Keratinocyte (primary cell): Measurements from ENCODE around the gene CIBAR2. TPM values are rescaled to one million over a fixed set of nuclear protein-coding genes. Genes with fewer than 3 reads are reported as not detected.

Source experiments
- DNase-seq: peaks from one replicate; pipeline ENCODE4 v3.0.0-alpha.2; 2011; ENCODE audit warnings: low read depth, missing footprints, low spot score
- FAIRE-seq: peaks from 2 replicates; lab custom pipeline; 2011; peaks lifted over from hg19 to GRCh38; lab: Jason Lieb, UNC
- H2AFZ ChIP-seq: 2 replicates; pipeline ENCODE4 v1.6.0; 2012; ENCODE audit warnings: low read length, control low read depth, inconsistent platforms; ENCODE audit not compliant: control insufficient read depth
- H3K27ac ChIP-seq: 2 replicates; pipeline ENCODE4 v1.5.1; 2011; ENCODE audit warnings: low read length; ENCODE audit not compliant: control insufficient read depth, insufficient read depth
- H3K27me3 ChIP-seq: 3 replicates; pipeline ENCODE4 v1.6.0; 2011; ENCODE audit warnings: low read length; ENCODE audit not compliant: control insufficient read depth, insufficient read depth; ENCODE audit errors: extremely low read depth
- H3K36me3 ChIP-seq, 2 experiments: 2 replicates in 1 of 2; 3 replicates in 1 of 2; pipeline ENCODE4 v1.5.1; 2011; ENCODE audit warnings: low read length in 2 of 2, mild to moderate bottlenecking in 1 of 2; ENCODE audit not compliant: control insufficient read depth in 2 of 2, insufficient read depth in 2 of 2; ENCODE audit errors: extremely low read depth in 1 of 2
- H3K4me1 ChIP-seq: 3 replicates; pipeline ENCODE4 v1.5.1; 2011; ENCODE audit warnings: low read length; ENCODE audit not compliant: control insufficient read depth, insufficient read depth; ENCODE audit errors: extremely low read depth
- H3K4me2 ChIP-seq: 3 replicates; pipeline ENCODE4 v1.6.0; 2011; ENCODE audit warnings: low read depth, low read length; ENCODE audit not compliant: control insufficient read depth, insufficient read depth; ENCODE audit errors: extremely low read depth
- H3K4me3 ChIP-seq, 3 experiments: fragments of 200-600 bp in 1 of 3; sonication (generic) in 1 of 3; 2 replicates in 2 of 3; 3 replicates in 1 of 3; pipeline ENCODE4 v1.5.1; 2011 to 2016; ENCODE audit warnings: low read length in 3 of 3, mild to moderate bottlenecking in 3 of 3, control low read depth in 2 of 3, inconsistent platforms in 1 of 3, low read depth in 1 of 3, mixed read lengths in 1 of 3, mixed run types in 1 of 3, moderate library complexity in 1 of 3; ENCODE audit not compliant: control insufficient read depth in 2 of 3, insufficient read depth in 2 of 3; ENCODE audit errors: extremely low read depth in 1 of 3
- H3K79me2 ChIP-seq: 2 replicates; pipeline ENCODE4 v1.6.0; 2012; ENCODE audit warnings: low read length; ENCODE audit not compliant: control insufficient read depth, insufficient read depth
- H3K9ac ChIP-seq: 3 replicates; pipeline ENCODE4 v1.6.0; 2011; ENCODE audit warnings: low read length; ENCODE audit not compliant: control insufficient read depth, insufficient read depth; ENCODE audit errors: extremely low read depth
- H3K9me1 ChIP-seq: 3 replicates; pipeline ENCODE4 v1.6.0; 2011; ENCODE audit warnings: low read length; ENCODE audit not compliant: control insufficient read depth, insufficient read depth; ENCODE audit errors: extremely low read depth
- H3K9me3 ChIP-seq: 2 replicates; pipeline ENCODE4 v1.5.1; 2012; ENCODE audit warnings: low read depth, low read length; ENCODE audit not compliant: control insufficient read depth
- H4K20me1 ChIP-seq: 3 replicates; pipeline ENCODE4 v1.6.0; 2011; ENCODE audit warnings: low read length; ENCODE audit not compliant: control insufficient read depth, insufficient read depth; ENCODE audit errors: extremely low read depth
- EZH2 ChIP-seq: IDR thresholded peaks from one replicate; pipeline ENCODE4 v1.6.1; 2012; ENCODE audit warnings: inconsistent platforms, mild to moderate bottlenecking, low read length, moderate library complexity
- dilution Hi-C: fragments of 300-500 bp; cut with MboI; formaldehyde crosslinking; loops from one replicate; pipeline ENCODE4 v1.7.0; 2020; ENCODE audit warnings: low sequenced_read_pairs; ENCODE audit not compliant: extremely low pct_ligation_motif_present
- polyA plus RNA-seq, 5 experiments: library from polyadenylated mRNA; depleted of rRNA in 3 of 5; stranded (reverse) in 3 of 5; stranded (forward) in 1 of 5; unstranded in 1 of 5; fragments of >200 nt; gene quantifications; 1 replicate in 1 of 5; 2 replicates in 3 of 5; 3 replicates in 1 of 5; pipeline versions ENCODE4 v1.2.1 to v1.2.3, GENCODE V29; 2011 to 2012; ENCODE audit warnings: missing spikeins in 2 of 5, low read depth in 1 of 5, low replicate concordance in 1 of 5
- TF ChIP-seq, protein P1 (sequence below), 3 experiments: IDR thresholded peaks in 1 of 3; conservative IDR thresholded peaks in 1 of 3; optimal IDR thresholded peaks in 1 of 3; 2 replicates in 2 of 3; 3 replicates in 1 of 3; pipeline versions ENCODE3 to v1.5.1; 2011; ENCODE audit warnings: low read length in 3 of 3, mild to moderate bottlenecking in 3 of 3, moderate library complexity in 2 of 3, control low read depth in 1 of 3, inconsistent platforms in 1 of 3; ENCODE audit not compliant: insufficient read depth in 2 of 3; ENCODE audit errors: extremely low read depth in 1 of 3

The CIBAR2 gene
- polyA plus RNA-seq, 1 donor (not counting 4 experiments of a cell fraction or from before 2014, with no cell fraction given) = not detected

DNA sequence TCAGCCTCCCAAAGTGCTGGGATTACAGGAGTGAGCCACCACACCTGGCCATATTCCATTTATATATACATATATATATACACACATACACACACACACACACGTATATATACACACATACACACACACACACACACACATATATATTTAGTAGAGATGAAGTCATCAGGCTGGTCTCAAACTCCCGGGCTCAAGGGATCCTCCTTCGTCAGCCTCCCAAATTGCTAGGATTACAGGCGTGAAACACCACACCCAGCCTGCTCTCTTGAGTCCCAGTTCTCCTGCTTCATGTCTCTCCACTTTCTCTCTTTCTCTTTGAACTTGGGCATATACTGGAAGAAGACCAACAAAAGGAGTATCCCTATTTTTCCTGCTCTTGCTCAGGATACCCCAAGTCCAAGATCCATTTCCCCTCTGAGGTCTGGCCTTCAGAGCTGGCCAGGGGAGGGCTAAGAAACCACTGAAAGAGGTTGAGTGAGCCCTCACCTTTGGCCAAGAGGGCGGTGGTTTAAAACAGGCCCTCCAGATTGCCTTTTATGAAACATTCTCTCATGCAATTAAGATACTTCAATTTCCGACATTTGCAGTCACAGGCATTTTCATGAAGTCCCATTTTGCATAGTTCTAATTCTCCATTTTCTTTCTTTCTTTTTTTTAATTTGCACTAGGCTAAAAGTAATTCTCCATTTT lies 37.9 kb downstream of the CIBAR2 start:
- Histone ChIP-seq H3K36me3 (no peaks in the 10 kb centered on the region), H3K9me3 (no peaks in the 10 kb centered on the region), H3K4me2 (no peak overlapping the region), H3K9ac (no peak overlapping the region), H3K27me3 (no peaks in the 10 kb centered on the region), H3K4me1 (peaks cover 5% of the 10 kb centered on the region), H3K79me2 (no peaks in the 10 kb centered on the region), H3K4me3 (no peak overlapping the region), H4K20me1 (no peaks in the 10 kb centered on the region), H3K27ac (no peak overlapping the region), H2AFZ (no peak overlapping the region), H3K9me1 (no peaks in the 10 kb centered on the region)
- dilution Hi-C loops = no loop called here
- DNase-seq = no peak
- FAIRE-seq = no peak
- TF ChIP-seq, protein P1, sequence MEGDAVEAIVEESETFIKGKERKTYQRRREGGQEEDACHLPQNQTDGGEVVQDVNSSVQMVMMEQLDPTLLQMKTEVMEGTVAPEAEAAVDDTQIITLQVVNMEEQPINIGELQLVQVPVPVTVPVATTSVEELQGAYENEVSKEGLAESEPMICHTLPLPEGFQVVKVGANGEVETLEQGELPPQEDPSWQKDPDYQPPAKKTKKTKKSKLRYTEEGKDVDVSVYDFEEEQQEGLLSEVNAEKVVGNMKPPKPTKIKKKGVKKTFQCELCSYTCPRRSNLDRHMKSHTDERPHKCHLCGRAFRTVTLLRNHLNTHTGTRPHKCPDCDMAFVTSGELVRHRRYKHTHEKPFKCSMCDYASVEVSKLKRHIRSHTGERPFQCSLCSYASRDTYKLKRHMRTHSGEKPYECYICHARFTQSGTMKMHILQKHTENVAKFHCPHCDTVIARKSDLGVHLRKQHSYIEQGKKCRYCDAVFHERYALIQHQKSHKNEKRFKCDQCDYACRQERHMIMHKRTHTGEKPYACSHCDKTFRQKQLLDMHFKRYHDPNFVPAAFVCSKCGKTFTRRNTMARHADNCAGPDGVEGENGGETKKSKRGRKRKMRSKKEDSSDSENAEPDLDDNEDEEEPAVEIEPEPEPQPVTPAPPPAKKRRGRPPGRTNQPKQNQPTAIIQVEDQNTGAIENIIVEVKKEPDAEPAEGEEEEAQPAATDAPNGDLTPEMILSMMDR (optimal IDR thresholded peaks at IDR 0.05 in 1 of 3, IDR thresholded peaks at IDR 0.05 in 1 of 3, conservative IDR thresholded peaks at IDR 0.05 in 1 of 3; ENCODE audit: extremely low read depth in 1 of 3, insufficient read depth in 2 of 3, low read length in 3 of 3) = no peak
- no peak for TF ChIP-seq EZH2

DNA sequence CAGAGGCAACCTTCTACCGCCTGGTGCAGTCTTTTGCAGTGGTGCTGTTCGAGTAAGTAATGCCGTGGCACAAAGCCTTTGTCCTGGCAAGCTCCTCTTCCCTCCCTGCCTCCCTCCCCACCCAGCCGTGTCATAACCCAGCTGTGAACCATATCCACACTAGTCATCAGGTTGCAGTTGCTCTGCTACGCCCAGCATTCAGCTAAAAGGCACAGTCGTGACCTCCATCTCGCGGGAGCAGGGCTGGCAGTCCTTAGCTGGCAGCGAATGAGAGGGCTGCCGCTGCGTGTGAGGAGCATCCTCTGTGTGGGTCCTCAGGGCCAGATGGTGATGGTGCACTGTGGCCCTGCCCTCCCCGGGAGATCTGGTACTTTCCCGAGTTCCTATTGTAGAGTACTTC lies 39.3 kb downstream of the CIBAR2 start:
- DNase-seq (no peak), FAIRE-seq (peak; percentile 41)
- H3K27me3 ChIP-seq = no peaks in the 10 kb centered on the region
- peak overlapping the region; percentile 17 for H3K4me2 ChIP-seq
- no peak overlapping the region for H3K27ac ChIP-seq
- no peak overlapping the region for H3K9ac ChIP-seq
- H3K4me3 ChIP-seq = no peak overlapping the region
- H3K79me2 ChIP-seq = no peaks in the 10 kb centered on the region
- H3K9me1 ChIP-seq = no peaks in the 10 kb centered on the region
- dilution Hi-C loops = no loop called here
- peaks cover 5% of the 10 kb centered on the region for H3K4me1 ChIP-seq
- H2AFZ ChIP-seq = peak overlapping the region; percentile 10
- TF ChIP-seq, protein P1 (optimal IDR thresholded peaks at IDR 0.05 in 1 of 3, IDR thresholded peaks at IDR 0.05 in 1 of 3, conservative IDR thresholded peaks at IDR 0.05 in 1 of 3; ENCODE audit: extremely low read depth in 1 of 3, insufficient read depth in 2 of 3, low read length in 3 of 3) = no peak
- TF ChIP-seq EZH2 = no peak
- H3K36me3 ChIP-seq = no peaks in the 10 kb centered on the region
- H4K20me1 ChIP-seq = no peaks in the 10 kb centered on the region
- no peaks in the 10 kb centered on the region for H3K9me3 ChIP-seq
